HG02973 (cell line): ENCODE data around the gene ZFAND2A.
"Not testable (repeated sequence)": the region's sequence is repeated elsewhere in the genome, so short reads cannot be mapped to it uniquely, and the experiment has no call there.

Experiments used
- ATAC-seq: cut with Tn5 transposase; IDR thresholded peaks from one replicate; pipeline ENCODE4 v1.9.1; 2021; ENCODE audit warnings: moderate library complexity; ENCODE audit not compliant: unreplicated experiment

ZFAND2A gene

GRCh38 chr7:1154172-1154739, 5.7 kb downstream of the ZFAND2A start:
- ATAC-seq = no peak

DNA sequence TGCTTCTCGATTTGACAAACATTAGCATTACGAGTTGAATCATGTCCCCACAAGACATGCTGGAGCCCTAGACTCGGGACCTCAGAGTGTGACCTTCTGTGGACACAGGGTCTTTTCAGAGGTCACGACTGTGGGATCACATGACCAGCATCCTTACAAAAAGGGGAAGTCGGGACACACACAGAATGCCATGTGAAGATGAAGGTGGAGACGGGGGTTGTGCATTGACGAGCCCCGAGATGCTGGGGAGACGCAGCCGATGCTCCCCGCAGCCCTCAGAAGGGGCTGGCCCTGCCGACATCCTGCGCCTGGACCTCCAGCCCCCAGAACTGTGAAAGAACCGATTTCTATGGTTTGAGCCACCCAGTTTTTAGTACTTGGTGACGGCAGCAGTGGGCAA, 7.5 kb downstream of the ZFAND2A start:
- ATAC-seq = no peak

DNA sequence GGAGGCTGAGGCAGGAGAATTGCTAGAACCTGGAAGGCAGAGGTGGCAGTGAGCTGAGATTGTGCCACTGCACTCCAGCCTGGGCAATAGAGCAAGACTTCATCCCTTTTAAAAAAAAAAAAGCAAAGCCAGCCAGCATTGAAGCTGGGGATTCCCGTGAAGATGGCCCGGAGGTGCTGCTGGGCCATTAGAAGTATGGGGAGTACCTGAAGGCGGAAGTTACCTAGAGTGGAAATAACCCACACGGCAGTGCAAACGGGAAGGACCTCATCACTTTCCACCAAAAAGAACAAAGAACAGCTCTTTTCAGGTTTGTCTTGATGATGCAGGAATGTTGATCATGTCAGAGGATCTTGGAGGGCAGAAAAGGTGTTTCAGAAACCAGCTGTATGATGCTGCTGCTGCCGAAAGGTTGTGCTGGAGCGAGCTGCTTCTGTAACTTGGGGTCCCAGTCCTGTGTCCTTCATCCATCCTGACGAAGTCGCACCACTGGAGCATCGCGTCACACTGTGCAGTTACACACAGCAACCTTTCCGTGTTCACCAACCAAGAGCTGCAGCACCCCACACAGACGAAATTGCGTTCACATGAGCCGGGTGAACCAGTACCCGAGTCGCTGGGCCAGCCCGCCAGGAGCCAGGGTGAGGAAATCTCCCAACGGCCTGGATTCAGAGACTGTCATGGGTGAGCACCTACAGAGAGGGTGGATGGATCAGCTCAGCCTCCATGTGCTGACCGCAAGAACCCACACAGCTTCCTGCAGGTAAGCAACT, 8.2 kb downstream of the ZFAND2A start:
- no peak for ATAC-seq

DNA sequence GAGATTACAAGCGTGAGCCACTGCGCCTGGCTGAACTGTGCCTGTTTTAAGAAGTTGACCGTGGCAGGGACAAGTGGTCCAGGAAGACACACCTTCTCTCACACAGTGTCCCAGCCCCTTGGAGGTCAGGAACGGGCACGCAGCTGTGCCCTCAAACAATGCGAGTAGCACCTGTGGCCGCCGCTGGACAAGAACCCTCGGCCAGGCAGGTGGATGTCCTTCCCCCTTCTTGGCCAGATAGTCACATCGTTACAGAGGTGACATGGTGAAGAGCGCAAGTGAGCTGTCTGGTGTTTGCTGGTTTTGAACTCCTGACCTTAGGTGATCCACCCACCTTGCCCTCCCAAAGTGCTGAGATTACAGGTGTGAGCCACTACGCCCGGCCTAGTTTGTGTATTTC, 8.8 kb downstream of the ZFAND2A start:
- no peak for ATAC-seq

- ATAC-seq = no peak
These were observed 9.5 kb downstream of the ZFAND2A start for GRCh38 chr7:1150400-1151002.

DNA sequence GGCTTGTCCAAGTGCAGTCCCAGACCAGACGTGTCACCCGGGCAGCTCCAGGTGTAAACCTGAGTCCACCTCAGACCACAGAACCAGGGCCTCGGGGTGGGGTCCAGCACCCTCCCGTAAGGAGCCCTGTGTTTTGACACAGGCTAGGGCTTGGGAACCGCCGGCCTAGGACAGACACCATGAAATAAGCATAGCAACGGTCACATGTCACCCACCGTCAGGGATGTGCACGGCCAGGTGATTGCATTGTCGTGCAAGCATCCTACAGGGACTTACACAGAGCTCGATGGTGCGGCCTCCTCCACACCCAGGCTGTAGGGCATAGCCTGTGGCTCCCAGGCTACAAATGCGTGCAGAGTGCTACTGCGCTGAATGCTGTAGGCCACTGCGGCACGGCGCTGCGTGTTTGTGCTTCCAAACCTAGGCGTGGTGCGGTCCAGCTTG, 10.6 kb downstream of the ZFAND2A start:
- no peak for ATAC-seq

DNA sequence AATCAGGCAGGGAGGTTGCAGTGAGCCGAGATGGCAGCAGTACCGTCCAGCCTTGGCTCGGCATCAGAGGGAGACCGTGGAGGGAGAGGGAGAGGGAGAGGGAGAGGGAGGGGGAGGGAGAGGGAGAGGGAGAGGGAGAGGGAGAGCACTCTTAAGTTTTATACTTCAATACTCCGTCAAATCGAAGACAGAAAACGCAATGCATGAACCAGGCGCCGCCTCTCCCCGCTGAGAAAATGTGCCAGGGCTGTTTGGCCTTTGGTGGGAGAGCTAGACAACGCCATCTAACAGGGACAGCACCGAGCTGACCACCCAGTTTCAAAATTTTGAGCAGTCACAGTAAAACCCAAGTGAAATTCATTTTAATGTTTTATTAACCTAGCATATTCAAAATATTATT, 12.1 kb downstream of the ZFAND2A start:
- not testable (repeated sequence) for ATAC-seq

GRCh38 chr7:1144269-1144771, 15.7 kb downstream of the ZFAND2A start:
- ATAC-seq = no peak

DNA sequence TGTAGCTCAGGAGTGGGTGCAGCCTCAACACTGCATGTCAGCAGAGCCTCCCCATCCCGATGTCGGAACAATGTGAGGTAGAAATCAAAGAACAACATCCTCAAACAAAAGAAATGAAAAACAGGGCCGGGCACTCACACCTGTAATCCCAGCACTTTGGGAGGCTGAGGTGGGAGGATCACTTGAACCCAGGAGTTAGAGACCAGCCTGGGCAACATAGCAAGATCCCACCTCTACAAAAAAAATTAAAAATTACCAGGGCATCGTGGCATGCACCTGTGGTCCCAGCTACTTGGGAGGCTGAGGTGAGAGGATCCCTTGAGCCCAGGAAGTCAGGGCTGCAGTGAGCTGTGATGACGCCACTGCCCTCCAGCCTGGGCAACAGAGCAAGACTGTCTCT, 17.0 kb downstream of the ZFAND2A start:
- ATAC-seq = not testable (repeated sequence)

DNA sequence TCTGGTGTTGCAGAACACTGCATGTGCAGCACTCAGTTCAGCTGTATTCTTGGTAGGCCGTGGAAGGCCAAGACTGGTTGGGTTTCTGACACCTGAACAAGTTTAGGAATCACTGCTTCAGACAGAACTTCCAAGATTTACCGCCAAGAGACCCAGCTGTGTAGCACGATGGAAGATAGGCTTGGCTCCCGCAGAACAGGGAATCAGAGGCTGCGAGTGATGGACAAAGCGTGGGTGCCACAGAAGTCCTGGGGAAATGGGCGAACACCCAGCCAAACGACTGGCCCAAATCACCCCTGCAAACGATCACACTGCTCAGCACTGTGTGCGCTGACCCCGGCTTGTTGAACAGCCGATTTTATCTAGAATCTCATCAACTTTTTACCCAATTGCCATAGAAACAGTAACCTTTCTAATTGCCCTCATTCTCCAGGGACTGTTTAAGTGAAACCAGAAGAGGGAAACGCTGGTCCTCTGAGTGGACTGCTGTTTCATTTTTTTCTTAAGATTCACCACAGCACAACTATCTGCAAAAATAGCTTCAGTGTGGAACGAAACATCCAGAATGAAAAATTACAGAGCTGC, 17.9 kb downstream of the ZFAND2A start:
- ATAC-seq = no peak

DNA sequence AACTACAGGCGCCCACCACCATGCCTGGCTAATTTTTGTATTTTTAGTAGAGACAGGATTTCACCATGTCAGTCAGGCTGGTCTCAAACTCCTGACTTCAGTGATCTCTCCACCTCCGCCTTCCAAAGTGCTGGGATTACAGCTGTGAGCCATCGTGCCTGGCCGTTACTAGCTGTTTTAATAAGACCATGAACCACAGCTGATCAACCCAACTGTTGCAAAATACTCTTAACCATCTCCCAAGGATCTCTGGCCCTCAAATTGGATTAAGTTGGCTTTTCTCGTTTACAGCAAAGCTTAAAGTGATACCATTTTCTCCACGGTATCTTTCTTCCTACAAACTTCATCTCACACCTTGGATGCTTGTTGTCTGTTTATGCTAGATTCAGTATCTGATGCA, 18.3 kb downstream of the ZFAND2A start:
- no peak for ATAC-seq

GRCh38 chr7:1140476-1141104, 19.4 kb downstream of the ZFAND2A start:
- ATAC-seq = no peak

- peak; percentile 57 for ATAC-seq
These were observed 22.4 kb downstream of the ZFAND2A start for GRCh38 chr7:1137517-1138167.

DNA sequence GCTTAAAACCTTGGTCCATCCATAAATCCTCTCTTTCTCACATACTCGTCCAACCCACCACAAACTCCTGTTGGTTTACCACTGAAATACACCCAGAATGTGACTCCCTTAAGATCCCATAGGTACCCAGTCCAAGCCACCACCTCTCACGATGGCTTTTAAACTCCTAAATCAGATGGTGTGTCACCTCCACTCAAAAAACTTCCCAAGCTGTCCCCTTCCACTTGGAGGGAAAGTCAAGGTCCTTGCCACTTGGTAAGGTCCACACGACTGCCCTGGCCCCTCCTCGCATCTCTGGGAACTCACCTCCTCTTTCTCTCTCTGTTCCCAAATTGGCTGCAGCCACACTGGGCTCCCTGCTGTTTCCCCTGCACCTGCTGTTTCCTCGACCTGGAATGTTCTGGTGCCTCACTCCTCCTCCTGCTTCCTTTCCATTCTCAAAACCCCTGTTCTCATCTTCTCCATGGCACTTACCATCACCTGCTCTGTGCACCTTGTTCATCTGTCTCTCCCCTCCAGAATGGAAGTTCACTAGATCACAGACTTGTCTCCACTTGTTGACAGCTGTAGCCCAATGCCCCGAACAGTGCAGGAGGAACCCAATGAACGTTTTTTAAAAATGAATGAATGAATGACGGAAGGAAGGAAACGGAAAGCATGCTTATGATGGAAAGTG, 23.0 kb downstream of the ZFAND2A start:
- no peak for ATAC-seq

- ATAC-seq = no peak
These were observed 25.0 kb downstream of the ZFAND2A start for GRCh38 chr7:1134951-1135350.

DNA sequence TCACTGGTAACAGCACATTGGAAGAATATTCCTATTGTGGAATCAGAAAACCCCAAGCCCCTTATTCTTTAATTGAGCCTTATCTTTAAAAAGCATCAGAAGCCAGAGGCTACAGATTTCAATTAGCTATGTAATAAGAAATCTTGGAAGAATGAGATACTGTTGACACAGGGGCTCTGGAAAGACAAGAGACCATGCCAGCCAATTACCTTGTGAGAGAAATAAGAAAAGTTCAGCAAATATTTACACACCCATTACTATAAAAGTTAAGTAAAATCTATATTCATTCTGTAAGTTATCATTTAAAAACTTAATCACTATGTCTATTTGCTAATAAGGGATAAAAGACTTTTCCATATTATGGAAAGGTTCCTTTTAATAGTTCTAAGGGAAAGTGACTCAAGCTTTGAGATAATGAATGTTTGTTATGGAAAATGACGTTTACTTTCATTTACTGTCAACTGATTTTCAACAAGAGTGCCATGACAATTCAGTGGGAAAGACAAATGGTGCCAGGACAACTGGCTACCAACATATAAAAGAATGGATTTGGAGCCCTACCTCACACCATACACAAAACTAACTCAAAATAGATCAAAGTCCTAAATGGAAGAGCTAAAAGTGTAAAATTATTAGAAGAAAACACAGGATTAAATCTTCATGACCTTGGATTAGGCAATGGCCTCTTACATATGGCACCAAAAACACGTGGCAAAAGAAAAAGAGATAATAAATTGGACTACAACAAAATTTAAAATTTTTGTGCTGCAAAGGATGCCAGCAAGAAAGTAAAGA, 28.3 kb downstream of the ZFAND2A start:
- no peak for ATAC-seq

- ATAC-seq = no peak
These were observed 29.7 kb downstream of the ZFAND2A start for GRCh38 chr7:1130021-1130990.

DNA sequence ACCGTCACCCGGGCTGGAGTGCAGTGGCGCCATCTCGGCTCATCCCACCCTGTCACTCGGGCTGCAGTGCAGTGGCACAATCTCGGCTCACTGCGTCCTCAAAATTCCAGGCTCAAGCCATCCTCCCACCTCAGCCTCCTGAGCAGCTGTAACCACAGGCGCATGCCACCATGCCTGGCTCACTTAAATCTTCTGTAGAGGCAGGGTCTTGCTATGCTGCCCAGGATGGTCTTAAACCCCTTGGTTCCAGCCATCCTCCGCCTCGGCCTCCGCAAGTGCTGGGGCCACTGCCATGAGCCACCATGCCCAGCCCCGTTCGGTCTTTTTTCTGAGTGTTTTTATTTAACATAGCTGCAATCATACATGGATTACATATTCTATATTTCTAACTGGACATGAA, 30.6 kb downstream of the ZFAND2A start:
- ATAC-seq = no peak
